Liver (tissue), 3 donors: ENCODE measurements around the gene SGF29.

ENCODE experiments used
- EGR1 ChIP-seq, 2 donors: IDR thresholded peaks; 2 replicates each; pipeline ENCODE4 v1.6.1; 2016 to 2018; ENCODE audit warnings: antibody characterized with exemption in 2 of 2, low read depth in 2 of 2
- FOXA1 ChIP-seq: IDR thresholded peaks from 2 replicates; pipeline ENCODE4 v1.6.1; 2016; ENCODE audit warnings: antibody characterized with exemption
- GABPA ChIP-seq, 2 donors: IDR thresholded peaks in 1 of 2; conservative IDR thresholded peaks in 1 of 2; 2 replicates each; pipeline ENCODE4 v1.6.1; 2016; ENCODE audit warnings: antibody characterized with exemption in 2 of 2, mild to moderate bottlenecking in 1 of 2, moderate library complexity in 1 of 2
- HNF4A ChIP-seq, 2 donors: conservative IDR thresholded peaks; 2 replicates each; pipeline ENCODE4 v1.6.1; 2016; ENCODE audit warnings: antibody characterized with exemption in 2 of 2, mild to moderate bottlenecking in 2 of 2
- HNF4G ChIP-seq: IDR thresholded peaks from 2 replicates; pipeline ENCODE4 v1.6.1; 2016; ENCODE audit warnings: antibody characterized with exemption
- JUND ChIP-seq, 2 donors: IDR thresholded peaks; 2 replicates each; pipeline ENCODE4 v1.6.1; 2016; ENCODE audit warnings: antibody characterized with exemption in 2 of 2
- RAD21 ChIP-seq, 2 donors: IDR thresholded peaks; 2 replicates each; pipeline ENCODE4 v1.6.1; 2016; ENCODE audit warnings: antibody characterized with exemption in 2 of 2, mild to moderate bottlenecking in 2 of 2
- RXRA ChIP-seq, 2 donors: IDR thresholded peaks; 2 replicates each; pipeline ENCODE4 v1.6.1; 2017 to 2018; ENCODE audit warnings: antibody characterized with exemption in 2 of 2, mild to moderate bottlenecking in 1 of 2
- SP1 ChIP-seq: IDR thresholded peaks from 2 replicates; pipeline ENCODE4 v1.6.1; 2018; ENCODE audit warnings: antibody characterized with exemption, mild to moderate bottlenecking
- TAF1 ChIP-seq: conservative IDR thresholded peaks from 2 replicates; pipeline ENCODE4 v1.6.1; 2016; ENCODE audit warnings: antibody characterized with exemption, mild to moderate bottlenecking
- YY1 ChIP-seq: IDR thresholded peaks from 2 replicates; pipeline ENCODE4 v1.6.1; 2016; ENCODE audit warnings: antibody characterized with exemption, mild to moderate bottlenecking
- TF ChIP-seq, protein P1 (sequence below): fragments of 150-350 bp; IDR thresholded peaks from 2 replicates; pipeline ENCODE4 v1.5.1; 2017; ENCODE audit warnings: improper control_type of control experiment, low read depth, low read length; ENCODE audit not compliant: missing input control
- TF ChIP-seq, protein P2 (sequence below): IDR thresholded peaks from 2 replicates; pipeline ENCODE4 v1.6.1; 2016; ENCODE audit warnings: antibody characterized with exemption, mild to moderate bottlenecking
- donor health status: healthy.
- donor health status: healthy.

DNA sequence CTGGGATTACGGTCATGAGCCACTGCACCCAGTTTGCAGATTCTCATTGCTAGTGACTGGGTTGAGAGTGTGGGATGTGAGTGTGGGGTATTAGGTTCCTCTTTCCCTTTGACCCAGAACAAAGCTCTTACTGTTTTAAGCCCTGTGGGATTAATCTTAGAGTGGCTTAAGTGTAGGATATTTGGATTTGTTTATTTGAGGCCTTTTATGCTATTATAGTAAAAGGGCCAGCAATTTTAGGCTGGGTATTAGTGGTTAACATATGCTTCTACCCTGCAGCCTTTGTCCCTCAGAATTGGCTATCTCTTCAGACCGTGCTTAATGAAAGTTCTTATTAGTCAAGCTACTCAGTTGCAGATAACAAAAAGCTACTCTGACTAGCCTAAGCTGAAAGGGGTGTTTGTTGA lies 3.2 kb downstream of the SGF29 start:
- TF ChIP-seq, protein P1, sequence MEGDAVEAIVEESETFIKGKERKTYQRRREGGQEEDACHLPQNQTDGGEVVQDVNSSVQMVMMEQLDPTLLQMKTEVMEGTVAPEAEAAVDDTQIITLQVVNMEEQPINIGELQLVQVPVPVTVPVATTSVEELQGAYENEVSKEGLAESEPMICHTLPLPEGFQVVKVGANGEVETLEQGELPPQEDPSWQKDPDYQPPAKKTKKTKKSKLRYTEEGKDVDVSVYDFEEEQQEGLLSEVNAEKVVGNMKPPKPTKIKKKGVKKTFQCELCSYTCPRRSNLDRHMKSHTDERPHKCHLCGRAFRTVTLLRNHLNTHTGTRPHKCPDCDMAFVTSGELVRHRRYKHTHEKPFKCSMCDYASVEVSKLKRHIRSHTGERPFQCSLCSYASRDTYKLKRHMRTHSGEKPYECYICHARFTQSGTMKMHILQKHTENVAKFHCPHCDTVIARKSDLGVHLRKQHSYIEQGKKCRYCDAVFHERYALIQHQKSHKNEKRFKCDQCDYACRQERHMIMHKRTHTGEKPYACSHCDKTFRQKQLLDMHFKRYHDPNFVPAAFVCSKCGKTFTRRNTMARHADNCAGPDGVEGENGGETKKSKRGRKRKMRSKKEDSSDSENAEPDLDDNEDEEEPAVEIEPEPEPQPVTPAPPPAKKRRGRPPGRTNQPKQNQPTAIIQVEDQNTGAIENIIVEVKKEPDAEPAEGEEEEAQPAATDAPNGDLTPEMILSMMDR = no peak
- no peak for TF ChIP-seq RAD21 (IDR thresholded peaks at IDR 0.05)
- TF ChIP-seq EGR1 (IDR thresholded peaks at IDR 0.05; ENCODE audit: low read depth in 2 of 2) = no peak
- no peak for TF ChIP-seq YY1
- no peak for TF ChIP-seq TAF1
- TF ChIP-seq, protein P2, sequence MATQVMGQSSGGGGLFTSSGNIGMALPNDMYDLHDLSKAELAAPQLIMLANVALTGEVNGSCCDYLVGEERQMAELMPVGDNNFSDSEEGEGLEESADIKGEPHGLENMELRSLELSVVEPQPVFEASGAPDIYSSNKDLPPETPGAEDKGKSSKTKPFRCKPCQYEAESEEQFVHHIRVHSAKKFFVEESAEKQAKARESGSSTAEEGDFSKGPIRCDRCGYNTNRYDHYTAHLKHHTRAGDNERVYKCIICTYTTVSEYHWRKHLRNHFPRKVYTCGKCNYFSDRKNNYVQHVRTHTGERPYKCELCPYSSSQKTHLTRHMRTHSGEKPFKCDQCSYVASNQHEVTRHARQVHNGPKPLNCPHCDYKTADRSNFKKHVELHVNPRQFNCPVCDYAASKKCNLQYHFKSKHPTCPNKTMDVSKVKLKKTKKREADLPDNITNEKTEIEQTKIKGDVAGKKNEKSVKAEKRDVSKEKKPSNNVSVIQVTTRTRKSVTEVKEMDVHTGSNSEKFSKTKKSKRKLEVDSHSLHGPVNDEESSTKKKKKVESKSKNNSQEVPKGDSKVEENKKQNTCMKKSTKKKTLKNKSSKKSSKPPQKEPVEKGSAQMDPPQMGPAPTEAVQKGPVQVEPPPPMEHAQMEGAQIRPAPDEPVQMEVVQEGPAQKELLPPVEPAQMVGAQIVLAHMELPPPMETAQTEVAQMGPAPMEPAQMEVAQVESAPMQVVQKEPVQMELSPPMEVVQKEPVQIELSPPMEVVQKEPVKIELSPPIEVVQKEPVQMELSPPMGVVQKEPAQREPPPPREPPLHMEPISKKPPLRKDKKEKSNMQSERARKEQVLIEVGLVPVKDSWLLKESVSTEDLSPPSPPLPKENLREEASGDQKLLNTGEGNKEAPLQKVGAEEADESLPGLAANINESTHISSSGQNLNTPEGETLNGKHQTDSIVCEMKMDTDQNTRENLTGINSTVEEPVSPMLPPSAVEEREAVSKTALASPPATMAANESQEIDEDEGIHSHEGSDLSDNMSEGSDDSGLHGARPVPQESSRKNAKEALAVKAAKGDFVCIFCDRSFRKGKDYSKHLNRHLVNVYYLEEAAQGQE = no peak
- no peak for TF ChIP-seq HNF4G
- no peak for TF ChIP-seq GABPA (IDR thresholded peaks at IDR 0.05 in 1 of 2, conservative IDR thresholded peaks at IDR 0.05 in 1 of 2)
- TF ChIP-seq HNF4A (conservative IDR thresholded peaks at IDR 0.05) = no peak
- TF ChIP-seq JUND (IDR thresholded peaks at IDR 0.05) = no peak
- no peak for TF ChIP-seq FOXA1
- TF ChIP-seq SP1 = no peak
- TF ChIP-seq RXRA (IDR thresholded peaks at IDR 0.05) = no peak
